Measurements from ENCODE around the gene ZNF316. TPM values are rescaled to one million over a fixed set of nuclear protein-coding genes. Genes with fewer than 3 reads are reported as not detected.
A peak's percentile ranks its signal among the peaks of the same experiment; 100 is the strongest.

ZNF316 gene
- total RNA-seq, 1 donor = 14.1 TPM

GRCh38 chr7:6616854-6617643 lies 20.1 kb upstream of the ZNF316 start:
- Histone ChIP-seq H3K27me3 (ENCODE audit: insufficient read depth, low read length) (peaks cover 33% of the 10 kb centered on the region), H3K36me3 (ENCODE audit: insufficient read depth, low read length) (no peaks in the 10 kb centered on the region), H3K27ac (ENCODE audit: low read depth, low read length) (no peak overlapping the region), H3K4me1 (ENCODE audit: insufficient read depth, low read length) (no peaks in the 10 kb centered on the region), H3K4me2 (ENCODE audit: insufficient read depth, low read length) (no peak overlapping the region), H4K20me1 (ENCODE audit: insufficient read depth, low read length) (no peaks in the 10 kb centered on the region), H3K79me2 (ENCODE audit: insufficient read depth, low read length) (no peaks in the 10 kb centered on the region), H3K4me3 (ENCODE audit: insufficient read depth, low read length) (no peak overlapping the region), H3K9me3 (ENCODE audit: low read depth, low read length) (no peaks in the 10 kb centered on the region), H2AFZ (ENCODE audit: low read length) (no peak overlapping the region)
- no peak for DNase-seq (ENCODE audit: insufficient read length, low spot score, missing footprints)
- TF ChIP-seq CTCF (IDR thresholded peaks at IDR 0.05; ENCODE audit: extremely low read depth, low read depth, low read length) = no peak

- Histone ChIP-seq H3K9me3 (ENCODE audit: low read depth, low read length) (no peaks in the 10 kb centered on the region), H2AFZ (ENCODE audit: low read length) (no peak overlapping the region), H3K27ac (ENCODE audit: low read depth, low read length) (no peak overlapping the region), H4K20me1 (ENCODE audit: insufficient read depth, low read length) (no peaks in the 10 kb centered on the region), H3K36me3 (ENCODE audit: insufficient read depth, low read length) (no peaks in the 10 kb centered on the region), H3K4me2 (ENCODE audit: insufficient read depth, low read length) (no peak overlapping the region), H3K27me3 (ENCODE audit: insufficient read depth, low read length) (peaks cover 31% of the 10 kb centered on the region), H3K4me3 (ENCODE audit: insufficient read depth, low read length) (no peak overlapping the region), H3K79me2 (ENCODE audit: insufficient read depth, low read length) (no peaks in the 10 kb centered on the region), H3K4me1 (ENCODE audit: insufficient read depth, low read length) (no peaks in the 10 kb centered on the region)
- no peak for TF ChIP-seq CTCF (IDR thresholded peaks at IDR 0.05; ENCODE audit: extremely low read depth, low read depth, low read length)
- DNase-seq (ENCODE audit: insufficient read length, low spot score, missing footprints) = peak; percentile 72
Measured at GRCh38 chr7:6618621-6619020, 18.5 kb upstream of the ZNF316 start.

GRCh38 chr7:6619961-6620360 lies 17.2 kb upstream of the ZNF316 start:
- Histone ChIP-seq H3K4me2 (ENCODE audit: insufficient read depth, low read length) (no peak overlapping the region), H4K20me1 (ENCODE audit: insufficient read depth, low read length) (no peaks in the 10 kb centered on the region), H3K27me3 (ENCODE audit: insufficient read depth, low read length) (peaks cover 18% of the 10 kb centered on the region), H3K36me3 (ENCODE audit: insufficient read depth, low read length) (no peaks in the 10 kb centered on the region), H3K9me3 (ENCODE audit: low read depth, low read length) (no peaks in the 10 kb centered on the region), H2AFZ (ENCODE audit: low read length) (no peak overlapping the region), H3K4me1 (ENCODE audit: insufficient read depth, low read length) (no peaks in the 10 kb centered on the region), H3K79me2 (ENCODE audit: insufficient read depth, low read length) (no peaks in the 10 kb centered on the region), H3K27ac (ENCODE audit: low read depth, low read length) (no peak overlapping the region), H3K4me3 (ENCODE audit: insufficient read depth, low read length) (no peak overlapping the region)
- TF ChIP-seq CTCF (IDR thresholded peaks at IDR 0.05; ENCODE audit: extremely low read depth, low read depth, low read length) = no peak
- no peak for DNase-seq (ENCODE audit: insufficient read length, low spot score, missing footprints)

GRCh38 chr7:6621195-6622133 lies 15.7 kb upstream of the ZNF316 start:
- H4K20me1 ChIP-seq (ENCODE audit: insufficient read depth, low read length) = no peaks in the 10 kb centered on the region
- H3K4me1 ChIP-seq (ENCODE audit: insufficient read depth, low read length) = no peaks in the 10 kb centered on the region
- no peaks in the 10 kb centered on the region for H3K79me2 ChIP-seq (ENCODE audit: insufficient read depth, low read length)
- H3K4me3 ChIP-seq (ENCODE audit: insufficient read depth, low read length) = no peak overlapping the region
- H3K36me3 ChIP-seq (ENCODE audit: insufficient read depth, low read length) = no peaks in the 10 kb centered on the region
- no peak overlapping the region for H3K4me2 ChIP-seq (ENCODE audit: insufficient read depth, low read length)
- no peak for TF ChIP-seq CTCF (IDR thresholded peaks at IDR 0.05; ENCODE audit: extremely low read depth, low read depth, low read length)
- no peak overlapping the region for H3K27ac ChIP-seq (ENCODE audit: low read depth, low read length)
- no peak for DNase-seq (ENCODE audit: insufficient read length, low spot score, missing footprints)
- no peaks in the 10 kb centered on the region for H3K9me3 ChIP-seq (ENCODE audit: low read depth, low read length)
- H3K27me3 ChIP-seq (ENCODE audit: insufficient read depth, low read length) = peaks cover 8% of the 10 kb centered on the region
- H2AFZ ChIP-seq (ENCODE audit: low read length) = no peak overlapping the region
